ENCODE results near the gene SETD5.

Gene SETD5

DNA sequence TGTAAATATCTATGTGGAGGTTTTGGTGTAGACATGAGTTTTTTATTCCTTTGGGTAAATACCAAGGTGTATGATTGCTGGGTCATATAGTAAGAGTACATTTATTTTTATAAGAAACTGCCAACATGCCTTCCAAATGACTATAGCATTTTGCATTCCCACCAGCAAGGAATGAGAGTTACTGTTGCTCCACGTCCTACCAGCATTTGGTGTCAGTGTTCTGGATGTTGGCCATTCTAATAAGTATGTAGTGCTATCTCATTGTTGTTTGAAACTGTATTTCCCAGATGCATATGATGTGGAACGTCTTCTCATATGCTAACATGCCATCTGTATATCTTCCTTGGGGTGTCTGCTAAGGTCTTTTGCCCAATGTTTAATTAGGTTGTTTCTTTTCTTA lies 117.5 kb downstream of the SETD5 start:
- no peak for DNase-seq (ENCODE audit: low spot score)

DNA sequence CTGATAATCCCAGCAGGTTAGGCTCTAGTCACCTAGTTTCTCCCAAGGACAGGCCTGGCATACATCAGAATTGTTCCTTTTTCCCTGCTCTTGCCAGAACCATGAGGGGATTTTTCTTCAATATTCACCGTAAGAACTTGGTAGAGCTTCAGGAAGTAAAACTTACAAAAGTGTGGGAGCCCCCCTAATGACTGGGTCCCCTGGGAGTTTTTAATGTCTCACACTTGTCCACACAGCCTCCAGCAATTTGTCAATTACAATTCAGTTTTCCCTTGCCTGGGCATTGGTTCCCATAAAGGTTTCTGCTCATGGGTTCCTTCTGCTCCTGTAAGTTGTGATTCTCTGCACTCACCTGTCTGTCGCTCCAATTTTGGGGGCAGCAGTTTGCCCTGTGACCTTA lies 127.7 kb downstream of the SETD5 start:
- DNase-seq (ENCODE audit: low spot score): no peak

Data from pons (tissue), 1 donor.